ENCODE measurements around the gene TULP4. TPM values are rescaled to one million over a fixed set of nuclear protein-coding genes. Genes with fewer than 3 reads are reported as not detected.

TULP4 gene
- total RNA-seq, 2 experiments from 2014 or later, result 18.4 to 18.5 TPM

DNA sequence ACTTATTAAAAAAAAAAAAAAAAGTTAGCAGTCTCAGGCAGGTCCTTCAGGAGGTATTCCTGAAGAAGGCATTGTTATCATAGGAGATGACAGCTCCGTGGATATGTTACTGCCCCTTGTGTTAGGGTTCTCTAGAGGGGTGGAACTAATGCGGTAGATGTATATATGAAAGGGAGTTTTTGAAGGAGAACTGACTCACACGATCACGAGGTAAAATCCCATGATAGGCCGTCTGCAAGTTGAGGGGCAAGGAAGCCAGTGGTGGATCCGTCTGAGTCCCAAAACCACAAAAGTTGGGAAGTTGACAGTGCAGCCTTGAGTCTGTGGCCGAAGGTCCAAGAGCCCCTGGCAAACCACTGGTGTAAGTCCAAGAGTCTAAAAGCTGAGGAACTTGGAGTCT is 103.4 kb downstream of the TULP4 start:
- peaks cover 22% of the 10 kb centered on the region for H3K36me3 Mint-ChIP-seq (ENCODE audit: low read depth)
- no peak for ATAC-seq
- intact Hi-C loops (cut with micrococcal nuclease), result no loop called here
- CTCF ChIA-PET, result interaction anchor here (1.8 kb wide), 1 partner anchor 14 kb away, joined by 8 read pairs; no protein-coding TSS in a partner anchor
- H3K27me3 Mint-ChIP-seq, result no peaks in the 10 kb centered on the region
- peaks cover 4% of the 10 kb centered on the region for H3K9me3 Mint-ChIP-seq
- no peak overlapping the region for H3K4me3 Mint-ChIP-seq
- POLR2A ChIA-PET, result no interaction called here
- no peak for TF ChIP-seq CTCF (IDR thresholded peaks at IDR 0.05)
- H3K4me1 Mint-ChIP-seq (ENCODE audit: low read depth), result no peaks in the 10 kb centered on the region
- H3K27ac Mint-ChIP-seq, result no peak overlapping the region
- no peak for DNase-seq

DNA sequence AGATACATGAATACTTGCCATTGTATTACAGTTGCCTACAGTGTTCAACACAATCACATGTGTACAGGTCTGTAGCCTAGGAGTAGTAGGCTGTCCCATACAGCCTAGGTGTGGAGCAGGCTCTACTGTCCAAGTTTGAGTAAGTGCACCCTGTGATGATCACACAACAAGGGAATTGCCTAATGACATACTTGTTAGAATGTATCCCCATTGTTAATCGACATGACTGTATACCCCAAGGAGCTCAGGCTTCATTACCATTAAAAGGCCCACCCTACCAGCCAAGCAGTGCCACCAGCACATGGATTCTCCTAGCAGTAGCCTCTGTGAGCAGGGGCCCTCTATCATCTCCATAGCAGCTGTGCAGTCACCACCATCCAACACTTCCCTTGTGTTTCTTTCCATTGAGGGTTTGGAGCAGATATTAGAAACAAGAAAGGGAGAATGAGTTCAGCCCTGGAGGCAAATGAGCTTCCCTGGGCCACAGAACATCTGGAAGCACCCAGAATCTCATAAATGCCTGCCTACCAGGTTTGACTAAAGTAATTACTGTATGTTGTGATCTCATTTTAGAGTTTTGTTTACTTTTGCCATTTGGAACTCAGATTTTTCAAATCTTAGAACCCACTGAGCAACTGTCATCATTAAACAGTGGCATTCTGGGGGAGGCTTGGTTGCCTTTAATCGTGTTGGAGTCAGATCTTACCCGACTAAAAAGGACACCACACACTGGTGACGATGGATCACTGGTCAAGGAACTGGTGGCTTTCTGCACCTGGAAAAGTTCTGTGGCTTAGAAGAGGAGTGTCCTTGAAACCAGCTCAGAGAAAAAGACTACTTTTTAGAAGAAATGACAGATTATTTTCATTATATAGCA is 104.9 kb downstream of the TULP4 start:
- Mint-ChIP-seq H3K9me3 (peaks cover 4% of the 10 kb centered on the region), H3K4me1 (ENCODE audit: low read depth) (no peaks in the 10 kb centered on the region), H3K27me3 (no peaks in the 10 kb centered on the region), H3K4me3 (no peak overlapping the region), H3K36me3 (ENCODE audit: low read depth) (peaks cover 22% of the 10 kb centered on the region), H3K27ac (no peak overlapping the region)
- ATAC-seq, result no peak
- POLR2A ChIA-PET, result interaction anchor here (0.5 kb wide), 1 partner anchor 43 kb away, joined by 3 read pairs; no protein-coding TSS in a partner anchor
- no peak for DNase-seq
- no peak for TF ChIP-seq CTCF (IDR thresholded peaks at IDR 0.05)
- intact Hi-C loops (cut with micrococcal nuclease), result no loop called here
- CTCF ChIA-PET, result interaction anchor here (0.7 to 1.8 kb wide), 2 partner anchors 15 kb away, joined by 3 to 8 read pairs; no protein-coding TSS in a partner anchor

- Mint-ChIP-seq H3K4me1 (ENCODE audit: low read depth) (no peaks in the 10 kb centered on the region), H3K4me3 (no peak overlapping the region), H3K36me3 (ENCODE audit: low read depth) (peaks cover 22% of the 10 kb centered on the region), H3K27me3 (no peaks in the 10 kb centered on the region), H3K9me3 (peaks cover 4% of the 10 kb centered on the region), H3K27ac (no peak overlapping the region)
- DNase-seq, result no peak
- intact Hi-C loops (cut with micrococcal nuclease), result no loop called here
- TF ChIP-seq CTCF (IDR thresholded peaks at IDR 0.05), result no peak
- ATAC-seq, result no peak
- CTCF ChIA-PET, result interaction anchor here (0.7 to 1.8 kb wide), 2 partner anchors 14 to 16 kb away, joined by 3 to 8 read pairs; no protein-coding TSS in a partner anchor
- POLR2A ChIA-PET, result interaction anchor here (0.5 kb wide), 1 partner anchor 42 kb away, joined by 3 read pairs; no protein-coding TSS in a partner anchor
These were observed 105.5 kb downstream of the TULP4 start for GRCh38 chr6:158417760-158418098.

- ChIA-PET POLR2A (no interaction called here), CTCF (interaction anchor here (1.2 to 1.6 kb wide), 3 partner anchors 198 to 244 kb away, joined by 3 to 8 read pairs (median 3); no protein-coding TSS in a partner anchor)
- no peak overlapping the region for H3K27ac Mint-ChIP-seq
- H3K27me3 Mint-ChIP-seq, result no peaks in the 10 kb centered on the region
- H3K9me3 Mint-ChIP-seq, result peaks cover 4% of the 10 kb centered on the region
- intact Hi-C loops (cut with micrococcal nuclease), result no loop called here
- DNase-seq (no peak), ATAC-seq (no peak)
- no peak overlapping the region for H3K4me3 Mint-ChIP-seq
- H3K36me3 Mint-ChIP-seq (ENCODE audit: low read depth), result peaks cover 20% of the 10 kb centered on the region
- no peak for TF ChIP-seq CTCF (IDR thresholded peaks at IDR 0.05)
- no peaks in the 10 kb centered on the region for H3K4me1 Mint-ChIP-seq (ENCODE audit: low read depth)
These were observed 106.2 kb downstream of the TULP4 start for GRCh38 chr6:158418501-158418900.

GRCh38 chr6:158419339-158419909 is 107.2 kb downstream of the TULP4 start:
- peaks cover 19% of the 10 kb centered on the region for H3K36me3 Mint-ChIP-seq (ENCODE audit: low read depth)
- H3K9me3 Mint-ChIP-seq, result peaks cover 4% of the 10 kb centered on the region
- TF ChIP-seq CTCF (IDR thresholded peaks at IDR 0.05), result no peak
- ChIA-PET POLR2A (no interaction called here), CTCF (interaction anchor here (1.2 to 1.6 kb wide), 3 partner anchors 199 to 243 kb away, joined by 3 to 8 read pairs (median 3); no protein-coding TSS in a partner anchor)
- H3K27ac Mint-ChIP-seq, result no peak overlapping the region
- H3K27me3 Mint-ChIP-seq, result no peaks in the 10 kb centered on the region
- DNase-seq (no peak), ATAC-seq (no peak)
- no peak overlapping the region for H3K4me3 Mint-ChIP-seq
- no peaks in the 10 kb centered on the region for H3K4me1 Mint-ChIP-seq (ENCODE audit: low read depth)
- intact Hi-C loops (cut with micrococcal nuclease), result no loop called here

All from activated CD8-positive, alpha-beta T cell treated with anti-CD3 and anti-CD28 coated beads for 36 hours (primary cell).